Epithelial cell of esophagus (primary cell): ENCODE results near the gene CDC42EP5.

Experiments
- DNase-seq: peaks from one replicate; pipeline ENCODE4 v3.0.0; 2010; ENCODE audit warnings: low read depth
- H3K4me3 ChIP-seq: 2 replicates; pipeline ENCODE4 v1.5.1; 2011; ENCODE audit warnings: mild to moderate bottlenecking, low read length, control low read depth
- CTCF ChIP-seq: IDR thresholded peaks from 2 replicates; pipeline ENCODE4 v1.5.1; 2011; ENCODE audit warnings: low read depth, mild to moderate bottlenecking, low read length, control low read depth, inconsistent platforms; ENCODE audit not compliant: insufficient read depth; ENCODE audit errors: missing control alignments

CDC42EP5 gene

GRCh38 chr19:54492568-54492967 is 19.5 kb upstream of the CDC42EP5 start:
- H3K4me3 ChIP-seq: no peak overlapping the region
- no peak for TF ChIP-seq CTCF
- DNase-seq: no peak

GRCh38 chr19:54489766-54490165 is 16.7 kb upstream of the CDC42EP5 start:
- H3K4me3 ChIP-seq: no peak overlapping the region
- no peak for TF ChIP-seq CTCF
- DNase-seq: no peak

GRCh38 chr19:54489341-54489740 is 16.2 kb upstream of the CDC42EP5 start:
- no peak for TF ChIP-seq CTCF
- DNase-seq: no peak
- no peak overlapping the region for H3K4me3 ChIP-seq

- no peak for TF ChIP-seq CTCF
These were observed 12.8 kb upstream of the CDC42EP5 start for GRCh38 chr19:54485851-54486250.

GRCh38 chr19:54484451-54484850 is 11.4 kb upstream of the CDC42EP5 start:
- no peak for TF ChIP-seq CTCF
- DNase-seq: no peak
- no peak overlapping the region for H3K4me3 ChIP-seq

More at GRCh38 chr19:54485851-54486250, 12.8 kb upstream of the CDC42EP5 start:
- H3K4me3 ChIP-seq: no peak overlapping the region
- DNase-seq: no peak

- no peak for DNase-seq
- no peak overlapping the region for H3K4me3 ChIP-seq
- TF ChIP-seq CTCF: no peak
These were observed 9.8 kb upstream of the CDC42EP5 start for GRCh38 chr19:54482889-54483288.

- H3K4me3 ChIP-seq: no peak overlapping the region
- peak; percentile 81 for TF ChIP-seq CTCF
- DNase-seq: peak; percentile 46
These were observed 8.3 kb upstream of the CDC42EP5 start for GRCh38 chr19:54481326-54481930.
